Endodermal cell (in vitro differentiated cells): ENCODE data around the gene GOSR2. TPM values are rescaled to one million over a fixed set of nuclear protein-coding genes. Genes with fewer than 3 reads are reported as not detected.

Experiments
- DNase-seq: peaks from one replicate; pipeline ENCODE4 v3.0.0-alpha.2; 2017
- H3K27ac ChIP-seq: 2 replicates; pipeline ENCODE4 v1.5.1; 2013; ENCODE audit warnings: mild to moderate bottlenecking, low read depth, low read length, moderate library complexity
- H3K27me3 ChIP-seq: 2 replicates; pipeline ENCODE4 v1.6.1; 2013; ENCODE audit warnings: mild to moderate bottlenecking, low read length, moderate library complexity; ENCODE audit not compliant: insufficient read depth, control insufficient read depth, poor library complexity, severe bottlenecking
- H3K36me3 ChIP-seq: 2 replicates; pipeline ENCODE4 v1.7.0; 2013; ENCODE audit warnings: mild to moderate bottlenecking, low read length, moderate library complexity; ENCODE audit not compliant: control insufficient read depth, insufficient read depth
- H3K4me1 ChIP-seq: one replicate; pipeline ENCODE4 v1.7.0; 2013; ENCODE audit warnings: low read length; ENCODE audit not compliant: control insufficient read depth, insufficient read depth
- H3K4me3 ChIP-seq: 2 replicates; pipeline ENCODE4 v1.5.1; 2013; ENCODE audit warnings: mild to moderate bottlenecking, low read length, moderate library complexity
- H3K9ac ChIP-seq: 2 replicates; pipeline ENCODE4 v1.6.1; 2013; ENCODE audit warnings: mild to moderate bottlenecking, low read length, moderate library complexity; ENCODE audit not compliant: poor library complexity, severe bottlenecking; ENCODE audit errors: extremely low read depth
- H3K9me3 ChIP-seq: 2 replicates; pipeline ENCODE4 v1.6.1; 2013; ENCODE audit warnings: mild to moderate bottlenecking, low read length, moderate library complexity; ENCODE audit not compliant: control insufficient read depth
- H3K27ac Mint-ChIP-seq: 2 replicates; pipeline ENCODE4 v1.8.0; 2020; ENCODE audit warnings: mixed read lengths
- H3K27me3 Mint-ChIP-seq: 2 replicates; pipeline ENCODE4 v1.8.0; 2021; ENCODE audit warnings: mild to moderate bottlenecking, mixed read lengths; ENCODE audit not compliant: insufficient read depth
- H3K36me3 Mint-ChIP-seq: 2 replicates; pipeline ENCODE4 v1.8.0; 2020; ENCODE audit warnings: low read depth, mixed read lengths
- H3K4me1 Mint-ChIP-seq: 2 replicates; pipeline ENCODE4 v1.8.0; 2020; ENCODE audit warnings: mixed read lengths
- H3K4me3 Mint-ChIP-seq: 2 replicates; pipeline ENCODE4 v1.8.0; 2020; ENCODE audit warnings: mild to moderate bottlenecking, moderate library complexity, mixed read lengths
- H3K9me3 Mint-ChIP-seq: 2 replicates; pipeline ENCODE4 v1.8.0; 2020; ENCODE audit warnings: mild to moderate bottlenecking, mixed read lengths
- CTCF ChIP-seq: fragments of 200-600 bp; sonication (generic); conservative IDR thresholded peaks from 2 replicates; pipeline ENCODE4 v1.5.0; 2021; ENCODE audit warnings: antibody characterized with exemption, mild to moderate bottlenecking
- WGBS, 2 experiments: methylation state at CpG; one replicate each; pipeline versions ENCODE4 v1.1.5 to v1.1.7; 2013; ENCODE audit warnings: missing lambda C conversion rate in 2 of 2, mixed read lengths in 1 of 2; ENCODE audit not compliant: insufficient coverage in 1 of 2, insufficient read length in 1 of 2; 5-methylcytosine and 5-hydroxymethylcytosine counted together
- microRNA-seq: library from miRNA; unstranded; fragments of <30 nt; microRNA quantifications from one replicate; pipeline ENCODE4 v1.2.0, GENCODE V29; 2020; ENCODE audit warnings: borderline microRNAs expressed
- total RNA-seq, 2 donors: library from RNA; stranded (reverse); fragmentation: NEBNext Ultra II Directional in 1 of 2; extraction: Animal tissue kit (Norgen Biotek cat#: 25700) in 1 of 2; gene quantifications; 2 replicates in 1 of 2; 3 replicates in 1 of 2; pipeline ENCODE4 v1.2.1, GENCODE V29; 2021

GOSR2 gene
- total RNA-seq, 2 donors from 2014 or later, result 51.9 to 65.5 TPM

GRCh38 chr17:46989637-46990431 lies 66.9 kb downstream of the GOSR2 start:
- H3K27me3 ChIP-seq, result peaks cover 41% of the 10 kb centered on the region
- H3K27me3 Mint-ChIP-seq, result peaks cover 43% of the 10 kb centered on the region
- no peak for TF ChIP-seq CTCF
- H3K4me3 ChIP-seq, result no peak overlapping the region
- H3K9ac ChIP-seq, result no peak overlapping the region
- DNase-seq, result no peak
- no peaks in the 10 kb centered on the region for H3K9me3 ChIP-seq
- no peaks in the 10 kb centered on the region for H3K9me3 Mint-ChIP-seq
- no peaks in the 10 kb centered on the region for H3K36me3 Mint-ChIP-seq
- H3K4me3 Mint-ChIP-seq, result no peak overlapping the region
- peaks cover 8% of the 10 kb centered on the region for H3K4me1 Mint-ChIP-seq
- H3K4me1 ChIP-seq, result no peaks in the 10 kb centered on the region
- 75 to 79% methylated on average over 9 to 11 of the region's 11 CpGs for WGBS, 2 experiments
- no peaks in the 10 kb centered on the region for H3K36me3 ChIP-seq
- H3K27ac Mint-ChIP-seq, result no peak overlapping the region
- H3K27ac ChIP-seq, result no peak overlapping the region

DNA sequence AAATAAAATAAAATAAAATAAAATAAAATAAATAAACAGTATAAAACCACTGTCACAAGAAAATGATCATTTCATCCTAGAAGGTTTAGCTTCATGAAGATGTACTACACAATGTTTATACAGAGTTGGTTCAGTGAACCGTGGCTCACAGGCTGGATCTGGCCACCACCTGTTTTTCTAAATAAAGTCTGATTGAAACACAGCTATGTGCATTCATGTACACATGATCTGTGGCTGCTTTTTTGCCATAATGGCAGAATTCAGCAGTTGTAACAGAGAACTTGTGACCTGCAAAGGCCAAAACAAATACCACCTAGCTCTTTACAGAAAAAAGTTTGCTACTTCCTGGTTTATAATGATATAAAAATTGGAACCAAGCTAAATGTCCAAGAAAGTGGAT lies 68.7 kb downstream of the GOSR2 start:
- Mint-ChIP-seq H3K4me3 (no peak overlapping the region), H3K4me1 (peaks cover 11% of the 10 kb centered on the region), H3K36me3 (no peaks in the 10 kb centered on the region), H3K9me3 (no peaks in the 10 kb centered on the region), H3K27ac (no peak overlapping the region), H3K27me3 (peaks cover 30% of the 10 kb centered on the region)
- Histone ChIP-seq H3K36me3 (no peaks in the 10 kb centered on the region), H3K27me3 (peaks cover 28% of the 10 kb centered on the region), H3K4me1 (no peaks in the 10 kb centered on the region), H3K9me3 (no peaks in the 10 kb centered on the region), H3K4me3 (no peak overlapping the region), H3K27ac (no peak overlapping the region), H3K9ac (no peak overlapping the region)
- DNase-seq, result no peak
- WGBS, 2 experiments, result 86 to 91% methylated on average over 1 of the region's 1 CpG
- no peak for TF ChIP-seq CTCF

Small RNAs within 50 kb of the gene (microRNA-seq; reads per million reads assigned to microRNA genes)
- gene MIR5089, result not detected

Other genes starting within 250 kb of the GOSR2 start
- 10 to 100 TPM; 19.9 to 21.8 TPM for gene WNT3, start 104.5 kb upstream of the GOSR2 start, total RNA-seq
- gene WNT9B, start 71.6 kb upstream of the GOSR2 start, total RNA-seq, result under 1 TPM in 1 of 2 donors, not detected in 1; 0.33 TPM
- gene RPRML, start 56.1 kb downstream of the GOSR2 start, total RNA-seq, result under 1 TPM in 1 of 2 donors, not detected in 1; 0.31 TPM